CD4-positive, alpha-beta T cell (primary cell): ENCODE measurements around the gene HS2ST1. TPM values are rescaled to one million over a fixed set of nuclear protein-coding genes. Genes with fewer than 3 reads are reported as not detected.
A peak's percentile ranks its signal among the peaks of the same experiment; 100 is the strongest.

ENCODE experiments used
- ATAC-seq: fragments of 200-7000 bp; cut with Tn5 transposase; one replicate; pipeline ENCODE4 v1.10.0; 2022; ENCODE audit warnings: mild to moderate bottlenecking; ENCODE audit not compliant: poor library complexity
- CTCF ChIA-PET: fragments of 350-600 bp; sonication (Branson Sonifier 250); formaldehyde crosslinking; loops from one replicate; lab custom pipeline; 2021; ENCODE audit warnings: antibody characterized with exemption, inconsistent platforms; lab: Charles Lee
- POLR2A ChIA-PET: fragments of 350-600 bp; sonication (Branson Sonifier 250); formaldehyde crosslinking; loops from one replicate; lab custom pipeline; 2021; ENCODE audit warnings: antibody characterized with exemption, inconsistent platforms; lab: Charles Lee
- DNase-seq, 14 experiments: peaks; one replicate each; pipeline ENCODE4 v3.0.0-alpha.2; 2013 to 2020; ENCODE audit warnings: mixed read lengths in 2 of 14
- H3K27ac ChIP-seq, 2 donors: one replicate each; pipeline versions ENCODE4 v1.5.1 to v1.7.0; 2013; ENCODE audit warnings: low read length in 2 of 2, low read depth in 1 of 2, mild to moderate bottlenecking in 1 of 2
- H3K27me3 ChIP-seq, 2 experiments: 1 replicate in 1 of 2; 2 replicates in 1 of 2; pipeline versions ENCODE4 v1.6.1 to v1.7.0; 2013; ENCODE audit warnings: low read length in 2 of 2, control low read depth in 1 of 2, mild to moderate bottlenecking in 1 of 2, moderate library complexity in 1 of 2; ENCODE audit not compliant: insufficient read depth in 2 of 2, control insufficient read depth in 1 of 2
- H3K36me3 ChIP-seq: one replicate; pipeline ENCODE4 v1.6.1; 2013; ENCODE audit warnings: low read length, control low read depth; ENCODE audit not compliant: insufficient read depth
- H3K4me1 ChIP-seq: one replicate; pipeline ENCODE4 v1.6.1; 2013; ENCODE audit warnings: low read length, control low read depth; ENCODE audit not compliant: insufficient read depth
- H3K4me3 ChIP-seq: one replicate; pipeline ENCODE4 v1.5.1; 2013; ENCODE audit warnings: mild to moderate bottlenecking, low read length, moderate library complexity
- H3K9me3 ChIP-seq, 2 experiments: 1 replicate in 1 of 2; 2 replicates in 1 of 2; pipeline versions ENCODE4 v1.6.1 to v1.7.0; 2013; ENCODE audit warnings: low read length in 2 of 2, mild to moderate bottlenecking in 2 of 2, control low read depth in 1 of 2, moderate library complexity in 1 of 2; ENCODE audit not compliant: control insufficient read depth in 1 of 2, insufficient read depth in 1 of 2
- H3K27ac Mint-ChIP-seq: one replicate; pipeline ENCODE4 v1.8.0; 2020; ENCODE audit warnings: mixed read lengths
- H3K27me3 Mint-ChIP-seq: one replicate; pipeline ENCODE4 v1.8.0; 2021; ENCODE audit warnings: mixed read lengths
- H3K36me3 Mint-ChIP-seq: one replicate; pipeline ENCODE4 v1.8.0; 2021; ENCODE audit warnings: low read depth, mixed read lengths
- H3K4me1 Mint-ChIP-seq: one replicate; pipeline ENCODE4 v1.8.0; 2021; ENCODE audit warnings: low read depth, mixed read lengths
- H3K4me3 Mint-ChIP-seq: one replicate; pipeline ENCODE4 v1.8.0; 2020; ENCODE audit warnings: mild to moderate bottlenecking, mixed read lengths
- H3K9me3 Mint-ChIP-seq: one replicate; pipeline ENCODE4 v1.8.0; 2020; ENCODE audit warnings: mixed read lengths
- CTCF ChIP-seq: fragments of 200-600 bp; IDR thresholded peaks from one replicate; pipeline ENCODE4 v1.8.0; 2022; ENCODE audit warnings: antibody characterized with exemption, mild to moderate bottlenecking
- intact Hi-C, 2 experiments: fragments of 100-400 bp; cut with DNase I in 1 of 2; cut with micrococcal nuclease in 1 of 2; formaldehyde crosslinking; loops; one replicate each; pipeline versions ENCODE4 v1.15.1 to v1.9.0; 2023 to 2025; cut with DNase I, micrococcal nuclease
- total RNA-seq, 174 experiments: library from RNA in 2 of 174; stranded (reverse) in 2 of 174; gene quantifications; one replicate each; pipeline ENCODE4 v1.2.3 and lab custom pipeline; 2021 to 2026

Gene HS2ST1
- total RNA-seq, 2 experiments from 2014 or later: 6.7 to 6.9 TPM

GRCh38 chr1:86868477-86868876, 46.0 kb upstream of the HS2ST1 start:
- H3K4me1 ChIP-seq: no peaks in the 10 kb centered on the region
- H3K4me3 Mint-ChIP-seq: no peak overlapping the region
- no peak for TF ChIP-seq CTCF
- H3K27ac ChIP-seq: no peak overlapping the region
- intact Hi-C loops: no loop called here
- no peaks in the 10 kb centered on the region for H3K9me3 Mint-ChIP-seq
- H3K36me3 Mint-ChIP-seq: peaks cover 37% of the 10 kb centered on the region
- no peak for ATAC-seq
- POLR2A ChIA-PET: no interaction called here
- H3K27me3 Mint-ChIP-seq: no peaks in the 10 kb centered on the region
- no peak for DNase-seq
- H3K9me3 ChIP-seq: no peaks in the 10 kb centered on the region
- no peaks in the 10 kb centered on the region for H3K27me3 ChIP-seq
- peaks cover 11% of the 10 kb centered on the region for H3K4me1 Mint-ChIP-seq
- peaks cover under 1% of the 10 kb centered on the region for H3K36me3 ChIP-seq
- CTCF ChIA-PET: interaction anchor here (1.0 kb wide), 1 partner anchor 65 kb away, joined by 3 read pairs; no protein-coding TSS in a partner anchor
- peak overlapping the region; percentile 68 for H3K27ac Mint-ChIP-seq
- H3K4me3 ChIP-seq: no peak overlapping the region

GRCh38 chr1:86871001-86871400, 43.4 kb upstream of the HS2ST1 start:
- Histone ChIP-seq H3K4me1 (no peaks in the 10 kb centered on the region), H3K4me3 (no peak overlapping the region), H3K27me3 (no peaks in the 10 kb centered on the region), H3K9me3 (no peaks in the 10 kb centered on the region), H3K36me3 (no peaks in the 10 kb centered on the region), H3K27ac (no peak overlapping the region)
- ATAC-seq (no peak), DNase-seq (no peak)
- no peak overlapping the region for H3K27ac Mint-ChIP-seq
- CTCF ChIA-PET: no interaction called here
- no peak for TF ChIP-seq CTCF
- POLR2A ChIA-PET: no interaction called here
- no peaks in the 10 kb centered on the region for H3K9me3 Mint-ChIP-seq
- H3K4me1 Mint-ChIP-seq: peaks cover 15% of the 10 kb centered on the region
- no peak overlapping the region for H3K4me3 Mint-ChIP-seq
- peaks cover 42% of the 10 kb centered on the region for H3K36me3 Mint-ChIP-seq
- intact Hi-C loops: no loop called here
- H3K27me3 Mint-ChIP-seq: no peaks in the 10 kb centered on the region

- H3K4me3 Mint-ChIP-seq: no peak overlapping the region
- CTCF ChIA-PET: no interaction called here
- Histone ChIP-seq H3K4me3 (no peak overlapping the region), H3K9me3 (no peaks in the 10 kb centered on the region), H3K36me3 (no peaks in the 10 kb centered on the region), H3K4me1 (no peaks in the 10 kb centered on the region), H3K27me3 (no peaks in the 10 kb centered on the region), H3K27ac (no peak overlapping the region)
- H3K36me3 Mint-ChIP-seq: peaks cover 46% of the 10 kb centered on the region
- no peaks in the 10 kb centered on the region for H3K9me3 Mint-ChIP-seq
- intact Hi-C loops: no loop called here
- no peaks in the 10 kb centered on the region for H3K27me3 Mint-ChIP-seq
- POLR2A ChIA-PET: no interaction called here
- no peak overlapping the region for H3K27ac Mint-ChIP-seq
- no peak for TF ChIP-seq CTCF
- DNase-seq (no peak), ATAC-seq (no peak)
- peaks cover 16% of the 10 kb centered on the region for H3K4me1 Mint-ChIP-seq
Measured at GRCh38 chr1:86872086-86872485, 42.3 kb upstream of the HS2ST1 start.
